Loucy (cell line): ENCODE measurements around the gene ANXA9.

Experiments used
- H2AFZ ChIP-seq: fragments of 200-600 bp; sonication (generic); 2 replicates; pipeline ENCODE4 v1.6.0; 2016; ENCODE audit warnings: antibody characterized with exemption, mild to moderate bottlenecking, low read length, moderate library complexity
- H3F3A ChIP-seq: fragments of 200-600 bp; 2 replicates; pipeline ENCODE4 v1.6.0; 2016; ENCODE audit warnings: antibody characterized with exemption, low read depth, mild to moderate bottlenecking
- H3K27me3 ChIP-seq: fragments of 200-600 bp; sonication (generic); 2 replicates; pipeline ENCODE4 v1.6.1; 2014; ENCODE audit warnings: low read length, mild to moderate bottlenecking; ENCODE audit not compliant: insufficient read depth, poor library complexity, severe bottlenecking
- H3K36me3 ChIP-seq: fragments of 200-600 bp; sonication (generic); 2 replicates; pipeline ENCODE4 v1.6.1; 2016; ENCODE audit warnings: low read length; ENCODE audit not compliant: insufficient read depth
- H3K4me1 ChIP-seq: fragments of 200-600 bp; sonication (generic); 2 replicates; pipeline ENCODE4 v1.5.1; 2014; ENCODE audit warnings: low read length, mild to moderate bottlenecking; ENCODE audit not compliant: insufficient read depth, poor library complexity, severe bottlenecking
- H3K4me2 ChIP-seq: fragments of 200-600 bp; sonication (generic); 2 replicates; pipeline ENCODE4 v1.6.0; 2014; ENCODE audit warnings: antibody characterized with exemption, low read length, low read depth, mild to moderate bottlenecking; ENCODE audit not compliant: poor library complexity, severe bottlenecking
- H3K4me3 ChIP-seq: fragments of 200-600 bp; sonication (generic); 2 replicates; pipeline ENCODE4 v1.5.1; 2014; ENCODE audit warnings: low read length, mild to moderate bottlenecking, mixed read lengths; ENCODE audit not compliant: poor library complexity, severe bottlenecking
- H3K79me2 ChIP-seq: fragments of 200-600 bp; sonication (generic); 2 replicates; pipeline ENCODE4 v1.6.1; 2014; ENCODE audit warnings: low read length; ENCODE audit not compliant: insufficient read depth
- H3K9ac ChIP-seq: fragments of 200-600 bp; sonication (generic); 2 replicates; pipeline ENCODE4 v1.6.0; 2014; ENCODE audit warnings: mild to moderate bottlenecking, low read depth, low read length, moderate library complexity; ENCODE audit not compliant: poor library complexity, severe bottlenecking
- H3K9me2 ChIP-seq: fragments of 200-600 bp; sonication (generic); replicated peaks from 2 replicates; pipeline ENCODE4 v1.6.1; 2016; ENCODE audit warnings: low read depth, low read length, mixed read lengths
- H3K9me3 ChIP-seq: fragments of 200-600 bp; sonication (generic); 2 replicates; pipeline ENCODE4 v1.6.1; 2014; ENCODE audit warnings: mild to moderate bottlenecking, antibody characterized with exemption, low read length, low read depth; ENCODE audit not compliant: insufficient read depth
- H4K20me1 ChIP-seq: fragments of 200-600 bp; sonication (generic); 2 replicates; pipeline ENCODE4 v1.6.0; 2014; ENCODE audit warnings: antibody characterized with exemption, low read length, mild to moderate bottlenecking; ENCODE audit not compliant: insufficient read depth, poor library complexity, severe bottlenecking
- EZH2phosphoT487 ChIP-seq: fragments of 200-600 bp; IDR thresholded peaks from 2 replicates; pipeline ENCODE4 v1.6.1; 2018; ENCODE audit warnings: antibody characterized with exemption, mild to moderate bottlenecking, moderate library complexity, borderline replicate concordance
- TF ChIP-seq, protein P1 (sequence below): fragments of 200-600 bp; sonication (generic); conservative IDR thresholded peaks from 2 replicates; pipeline ENCODE4 v1.5.1; 2014; ENCODE audit warnings: mild to moderate bottlenecking, antibody characterized with exemption, low read length

ANXA9 gene

DNA sequence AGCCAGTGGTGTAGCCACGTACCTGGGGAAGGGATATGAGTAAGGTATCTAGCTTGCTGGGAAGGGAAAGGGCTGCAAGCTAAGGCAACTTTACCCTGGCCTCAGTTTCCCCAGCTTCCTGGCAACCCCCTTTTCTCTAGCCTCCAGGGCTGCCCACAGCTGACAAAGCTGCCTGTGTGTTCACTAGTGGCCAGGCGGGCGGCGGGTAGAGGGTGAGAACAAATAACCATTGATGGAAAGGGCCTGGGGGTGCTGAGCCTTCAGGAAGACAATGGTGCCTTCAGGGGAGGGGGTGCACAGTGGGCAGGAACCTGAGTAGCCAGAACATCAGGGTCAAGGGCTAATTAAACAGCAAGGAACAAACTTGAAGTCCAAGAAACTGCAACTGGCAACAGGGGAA, 13.6 kb upstream of the ANXA9 start:
- Histone ChIP-seq H3K9me3 (no peaks in the 10 kb centered on the region), H3K27me3 (no peaks in the 10 kb centered on the region), H3K4me3 (no peak overlapping the region), H4K20me1 (peaks cover 66% of the 10 kb centered on the region), H3K9ac (no peak overlapping the region), H3K4me2 (peak overlapping the region; percentile 11), H3K9me2 (no peaks in the 10 kb centered on the region), H3K36me3 (peaks cover 52% of the 10 kb centered on the region), H2AFZ (no peak overlapping the region), H3K4me1 (peaks cover 33% of the 10 kb centered on the region), H3F3A (no peaks in the 10 kb centered on the region), H3K79me2 (peaks cover 61% of the 10 kb centered on the region)
- no peak for TF ChIP-seq EZH2phosphoT487
- TF ChIP-seq, protein P1, sequence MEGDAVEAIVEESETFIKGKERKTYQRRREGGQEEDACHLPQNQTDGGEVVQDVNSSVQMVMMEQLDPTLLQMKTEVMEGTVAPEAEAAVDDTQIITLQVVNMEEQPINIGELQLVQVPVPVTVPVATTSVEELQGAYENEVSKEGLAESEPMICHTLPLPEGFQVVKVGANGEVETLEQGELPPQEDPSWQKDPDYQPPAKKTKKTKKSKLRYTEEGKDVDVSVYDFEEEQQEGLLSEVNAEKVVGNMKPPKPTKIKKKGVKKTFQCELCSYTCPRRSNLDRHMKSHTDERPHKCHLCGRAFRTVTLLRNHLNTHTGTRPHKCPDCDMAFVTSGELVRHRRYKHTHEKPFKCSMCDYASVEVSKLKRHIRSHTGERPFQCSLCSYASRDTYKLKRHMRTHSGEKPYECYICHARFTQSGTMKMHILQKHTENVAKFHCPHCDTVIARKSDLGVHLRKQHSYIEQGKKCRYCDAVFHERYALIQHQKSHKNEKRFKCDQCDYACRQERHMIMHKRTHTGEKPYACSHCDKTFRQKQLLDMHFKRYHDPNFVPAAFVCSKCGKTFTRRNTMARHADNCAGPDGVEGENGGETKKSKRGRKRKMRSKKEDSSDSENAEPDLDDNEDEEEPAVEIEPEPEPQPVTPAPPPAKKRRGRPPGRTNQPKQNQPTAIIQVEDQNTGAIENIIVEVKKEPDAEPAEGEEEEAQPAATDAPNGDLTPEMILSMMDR, result no peak

DNA sequence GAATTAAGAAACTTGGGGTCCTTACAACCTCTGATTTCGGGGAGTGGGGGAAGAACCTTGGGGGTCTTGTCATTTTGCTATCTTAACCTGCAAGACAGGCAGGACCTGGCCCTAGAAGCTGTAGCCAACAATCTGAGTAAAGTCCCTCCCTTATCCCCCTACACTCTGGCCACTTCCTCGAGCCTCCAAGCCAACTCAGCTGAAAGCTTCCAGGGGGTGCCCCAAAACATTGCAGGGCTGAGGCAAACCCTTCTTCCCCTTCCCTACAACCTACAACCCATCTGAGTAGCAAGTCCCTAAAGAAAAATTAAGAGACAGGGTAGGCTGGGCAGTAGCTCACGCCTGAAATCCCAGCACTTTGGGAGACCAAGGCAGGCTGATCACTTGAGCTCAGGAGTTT, 12.5 kb upstream of the ANXA9 start:
- no peaks in the 10 kb centered on the region for H3K9me2 ChIP-seq
- H3K9ac ChIP-seq, result no peak overlapping the region
- H3K27me3 ChIP-seq, result no peaks in the 10 kb centered on the region
- no peak overlapping the region for H2AFZ ChIP-seq
- peaks cover 68% of the 10 kb centered on the region for H4K20me1 ChIP-seq
- H3F3A ChIP-seq, result no peaks in the 10 kb centered on the region
- peak overlapping the region; percentile 96 for H3K4me2 ChIP-seq
- no peaks in the 10 kb centered on the region for H3K9me3 ChIP-seq
- no peak for TF ChIP-seq EZH2phosphoT487
- TF ChIP-seq, protein P1, result no peak
- H3K36me3 ChIP-seq, result peaks cover 40% of the 10 kb centered on the region
- peaks cover 33% of the 10 kb centered on the region for H3K4me1 ChIP-seq
- peak overlapping the region; percentile 36 for H3K4me3 ChIP-seq
- peaks cover 70% of the 10 kb centered on the region for H3K79me2 ChIP-seq

DNA sequence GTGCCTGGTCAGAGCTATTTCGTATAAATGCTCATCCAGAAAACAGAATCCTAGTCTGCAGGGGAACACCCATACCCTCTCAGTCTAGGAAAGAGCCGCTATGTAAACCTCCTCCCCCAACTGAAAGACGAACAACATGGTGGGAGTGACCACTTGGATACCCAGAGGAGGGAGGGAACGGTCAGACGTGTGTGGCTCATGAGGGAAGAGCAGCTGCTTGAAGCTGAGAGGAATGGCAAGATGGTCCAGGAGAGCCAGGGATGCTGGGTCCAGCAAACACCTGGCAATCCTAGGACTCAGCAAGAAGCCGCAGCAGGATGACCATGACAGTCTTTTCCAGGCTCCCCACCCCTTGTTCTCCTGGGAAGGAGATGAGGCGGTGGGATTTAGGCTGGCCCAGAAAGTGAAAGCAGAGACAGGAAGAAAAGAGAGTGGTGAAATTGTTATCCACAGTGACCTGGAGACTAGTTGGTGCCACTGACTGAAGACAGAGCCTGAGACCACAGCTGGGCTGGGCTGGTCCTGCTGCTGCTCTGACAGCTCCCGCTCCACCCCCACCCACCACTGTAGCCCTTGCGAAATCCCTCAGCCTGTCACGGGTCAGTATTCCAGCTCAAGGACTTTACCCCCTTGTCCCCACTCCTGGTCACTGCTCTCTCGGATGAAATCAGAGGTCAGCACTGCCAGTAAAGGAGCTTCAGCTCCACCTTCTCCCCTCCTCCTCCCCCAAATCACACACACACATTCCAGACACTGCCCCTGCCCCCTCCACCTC, 11.1 kb upstream of the ANXA9 start:
- Histone ChIP-seq H3K4me2 (peak overlapping the region; percentile 96), H3K9me2 (no peaks in the 10 kb centered on the region), H3K4me1 (peaks cover 38% of the 10 kb centered on the region), H3K9ac (peak overlapping the region; percentile 98), H3K79me2 (peaks cover 70% of the 10 kb centered on the region), H3K36me3 (peaks cover 30% of the 10 kb centered on the region; the same call in 1 of the 2 replicates), H3F3A (no peaks in the 10 kb centered on the region; the same call in 1 of the 2 replicates), H3K4me3 (peak overlapping the region; percentile 100), H3K9me3 (no peaks in the 10 kb centered on the region), H3K27me3 (no peaks in the 10 kb centered on the region), H4K20me1 (peaks cover 68% of the 10 kb centered on the region), H2AFZ (no peak overlapping the region)
- TF ChIP-seq, protein P1, result no peak
- no peak for TF ChIP-seq EZH2phosphoT487
